Measurements from ENCODE around the gene NDUFS6.

NDUFS6 gene

DNA sequence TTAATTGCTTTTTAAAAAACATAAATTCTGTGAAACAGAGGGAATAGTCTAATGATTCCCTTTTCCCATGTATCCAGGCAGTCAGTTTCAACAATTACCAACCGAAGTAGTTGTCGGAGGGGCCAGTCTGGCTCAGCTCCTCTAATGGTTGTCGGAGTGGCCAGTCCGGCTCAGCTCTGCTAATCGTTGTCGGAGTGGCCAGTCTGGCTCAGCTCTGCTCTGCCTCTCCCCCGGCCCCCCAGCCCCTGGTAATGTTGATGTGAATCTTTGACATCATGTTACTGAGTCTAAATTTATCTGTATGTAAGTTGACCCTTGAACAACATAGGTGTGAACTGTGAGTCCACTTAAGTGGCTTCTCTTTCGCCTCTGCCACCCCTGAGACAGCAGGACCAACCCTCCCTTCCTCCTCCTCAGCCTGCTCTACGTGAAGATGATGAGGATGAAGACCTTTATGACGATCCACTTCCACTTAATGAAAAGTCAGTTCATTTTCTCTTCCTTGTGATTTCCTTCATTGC is 9.4 kb downstream of the NDUFS6 start:
- TF ChIP-seq, protein P1, sequence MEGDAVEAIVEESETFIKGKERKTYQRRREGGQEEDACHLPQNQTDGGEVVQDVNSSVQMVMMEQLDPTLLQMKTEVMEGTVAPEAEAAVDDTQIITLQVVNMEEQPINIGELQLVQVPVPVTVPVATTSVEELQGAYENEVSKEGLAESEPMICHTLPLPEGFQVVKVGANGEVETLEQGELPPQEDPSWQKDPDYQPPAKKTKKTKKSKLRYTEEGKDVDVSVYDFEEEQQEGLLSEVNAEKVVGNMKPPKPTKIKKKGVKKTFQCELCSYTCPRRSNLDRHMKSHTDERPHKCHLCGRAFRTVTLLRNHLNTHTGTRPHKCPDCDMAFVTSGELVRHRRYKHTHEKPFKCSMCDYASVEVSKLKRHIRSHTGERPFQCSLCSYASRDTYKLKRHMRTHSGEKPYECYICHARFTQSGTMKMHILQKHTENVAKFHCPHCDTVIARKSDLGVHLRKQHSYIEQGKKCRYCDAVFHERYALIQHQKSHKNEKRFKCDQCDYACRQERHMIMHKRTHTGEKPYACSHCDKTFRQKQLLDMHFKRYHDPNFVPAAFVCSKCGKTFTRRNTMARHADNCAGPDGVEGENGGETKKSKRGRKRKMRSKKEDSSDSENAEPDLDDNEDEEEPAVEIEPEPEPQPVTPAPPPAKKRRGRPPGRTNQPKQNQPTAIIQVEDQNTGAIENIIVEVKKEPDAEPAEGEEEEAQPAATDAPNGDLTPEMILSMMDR (IDR thresholded peaks at IDR 0.05; ENCODE audit: low read length): no peak
- TF ChIP-seq EZH2 (IDR thresholded peaks at IDR 0.05; ENCODE audit: borderline replicate concordance, low read length): no peak
- peaks cover 100% of the 10 kb centered on the region for H3K36me3 ChIP-seq (ENCODE audit: insufficient read depth, low read length)

GRCh38 chr5:1814183-1815020 is 13.2 kb downstream of the NDUFS6 start:
- H3K36me3 ChIP-seq (ENCODE audit: insufficient read depth, low read length): peaks cover 100% of the 10 kb centered on the region
- no peaks in the 10 kb centered on the region for H4K20me1 ChIP-seq (ENCODE audit: insufficient read depth, low read length)
- TF ChIP-seq EZH2 (IDR thresholded peaks at IDR 0.05; ENCODE audit: borderline replicate concordance, low read length): no peak
- TF ChIP-seq, protein P1 (IDR thresholded peaks at IDR 0.05; ENCODE audit: low read length): no peak
- no peaks in the 10 kb centered on the region for H3F3A ChIP-seq (ENCODE audit: insufficient read depth, low read length)
- no peak overlapping the region for H3K4me2 ChIP-seq (ENCODE audit: low read length)
- no peaks in the 10 kb centered on the region for H3K4me1 ChIP-seq (ENCODE audit: insufficient read depth, low read length, severe bottlenecking)
- no peaks in the 10 kb centered on the region for H3K9me3 ChIP-seq (ENCODE audit: low read length)
- H3K27ac ChIP-seq (ENCODE audit: low read depth, low read length, poor library complexity, severe bottlenecking): no peak overlapping the region
- H3K27me3 ChIP-seq (ENCODE audit: insufficient read depth, low read length): no peaks in the 10 kb centered on the region
- H3K79me2 ChIP-seq (ENCODE audit: insufficient read depth, low read length): no peaks in the 10 kb centered on the region
- H2AFZ ChIP-seq (ENCODE audit: low read length): no peak overlapping the region
- no peaks in the 10 kb centered on the region for H3K9me2 ChIP-seq (ENCODE audit: low read depth, low read length)
- no peak overlapping the region for H3K4me3 ChIP-seq (ENCODE audit: low read depth, low read length, poor library complexity, severe bottlenecking)
- no peak overlapping the region for H3K9ac ChIP-seq (ENCODE audit: low read length)

More for the DNA sequence above, 9.4 kb downstream of the NDUFS6 start:
- Histone ChIP-seq H3K9ac (ENCODE audit: low read length) (no peak overlapping the region), H3K27ac (ENCODE audit: low read depth, low read length, poor library complexity, severe bottlenecking) (no peak overlapping the region), H4K20me1 (ENCODE audit: insufficient read depth, low read length) (no peaks in the 10 kb centered on the region), H3K9me3 (ENCODE audit: low read length) (no peaks in the 10 kb centered on the region), H3F3A (ENCODE audit: insufficient read depth, low read length) (no peaks in the 10 kb centered on the region), H2AFZ (ENCODE audit: low read length) (no peak overlapping the region), H3K79me2 (ENCODE audit: insufficient read depth, low read length) (0 out of 2 replicates have a peak, but pooled peaks cover 2% of the 10 kb centered on the region), H3K27me3 (ENCODE audit: insufficient read depth, low read length) (no peaks in the 10 kb centered on the region), H3K4me3 (ENCODE audit: low read depth, low read length, poor library complexity, severe bottlenecking) (no peak overlapping the region), H3K4me2 (ENCODE audit: low read length) (no peak overlapping the region), H3K9me2 (ENCODE audit: low read depth, low read length) (no peaks in the 10 kb centered on the region), H3K4me1 (ENCODE audit: insufficient read depth, low read length, severe bottlenecking) (no peaks in the 10 kb centered on the region)

- Histone ChIP-seq H3K4me3 (ENCODE audit: low read depth, low read length, poor library complexity, severe bottlenecking) (no peak overlapping the region), H3K4me1 (ENCODE audit: insufficient read depth, low read length, severe bottlenecking) (no peaks in the 10 kb centered on the region), H3K4me2 (ENCODE audit: low read length) (no peak overlapping the region), H3K79me2 (ENCODE audit: insufficient read depth, low read length) (no peaks in the 10 kb centered on the region), H4K20me1 (ENCODE audit: insufficient read depth, low read length) (no peaks in the 10 kb centered on the region), H3K9ac (ENCODE audit: low read length) (no peak overlapping the region), H3K9me2 (ENCODE audit: low read depth, low read length) (no peaks in the 10 kb centered on the region), H2AFZ (ENCODE audit: low read length) (no peak overlapping the region), H3K27ac (ENCODE audit: low read depth, low read length, poor library complexity, severe bottlenecking) (no peak overlapping the region), H3K27me3 (ENCODE audit: insufficient read depth, low read length) (no peaks in the 10 kb centered on the region), H3K36me3 (ENCODE audit: insufficient read depth, low read length) (peaks cover 100% of the 10 kb centered on the region), H3K9me3 (ENCODE audit: low read length) (no peaks in the 10 kb centered on the region), H3F3A (ENCODE audit: insufficient read depth, low read length) (no peaks in the 10 kb centered on the region)
- TF ChIP-seq EZH2 (IDR thresholded peaks at IDR 0.05; ENCODE audit: borderline replicate concordance, low read length): no peak
- TF ChIP-seq, protein P1 (IDR thresholded peaks at IDR 0.05; ENCODE audit: low read length): no peak
These were observed 14.0 kb downstream of the NDUFS6 start for GRCh38 chr5:1815071-1815786.
